HG03558 (cell line): ENCODE results near the gene KIF15.

Experiments
- ATAC-seq: cut with Tn5 transposase; IDR thresholded peaks from one replicate; pipeline ENCODE4 v1.9.1; 2021; ENCODE audit warnings: moderate number of reproducible peaks; ENCODE audit not compliant: unreplicated experiment; ENCODE audit errors: extremely low read depth

KIF15 gene

GRCh38 chr3:44877333-44877732 lies 115.7 kb downstream of the KIF15 start:
- ATAC-seq, result no peak

- ATAC-seq, result no peak
Measured at GRCh38 chr3:44880284-44880683, 118.7 kb downstream of the KIF15 start.

- ATAC-seq, result no peak
Measured at GRCh38 chr3:44883213-44883955, 121.8 kb downstream of the KIF15 start.

- ATAC-seq, result no peak
Measured at GRCh38 chr3:44883999-44884431, 122.4 kb downstream of the KIF15 start.

- ATAC-seq, result no peak
Measured at GRCh38 chr3:44885618-44886017, 124.0 kb downstream of the KIF15 start.

DNA sequence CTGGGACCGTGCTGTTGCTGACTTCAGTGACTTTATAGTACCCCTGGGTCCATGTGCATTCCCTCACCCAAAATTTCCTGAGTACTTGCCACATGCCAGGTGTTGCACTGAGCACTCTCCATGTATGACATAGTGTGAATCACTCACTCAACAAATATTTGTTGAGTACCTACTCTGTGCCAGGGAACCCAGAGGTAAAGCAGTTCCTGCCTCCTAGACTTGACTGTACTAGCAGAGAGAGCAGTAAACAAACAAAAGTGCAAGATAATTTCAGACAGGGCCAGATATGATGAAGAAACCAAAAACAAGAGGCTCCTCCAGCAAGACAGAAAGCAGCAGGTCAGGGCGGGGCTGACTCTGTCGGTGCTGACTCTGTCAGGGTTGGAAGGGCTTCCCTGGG lies 125.0 kb downstream of the KIF15 start:
- no peak for ATAC-seq

GRCh38 chr3:44887101-44887500 lies 125.5 kb downstream of the KIF15 start:
- ATAC-seq, result no peak

DNA sequence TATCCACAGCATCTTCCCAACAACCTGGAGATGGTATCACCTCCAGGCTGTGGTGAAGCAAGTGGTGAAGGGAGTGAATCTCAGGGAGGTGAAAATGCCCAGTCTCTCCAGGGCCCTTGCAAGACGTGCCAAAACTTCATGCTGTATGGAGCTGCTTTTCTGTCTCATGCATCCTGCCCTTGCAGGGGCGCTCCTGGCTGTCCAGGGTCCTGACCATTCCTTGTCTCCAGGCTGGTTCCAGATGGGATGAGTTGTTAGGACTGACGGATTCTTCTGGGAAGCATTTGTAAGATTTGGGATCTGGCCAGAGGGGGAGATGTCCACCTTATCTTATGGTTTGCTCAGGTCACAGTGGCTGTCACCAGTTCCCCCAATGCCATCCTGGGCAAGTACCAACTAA lies 128.7 kb downstream of the KIF15 start:
- ATAC-seq, result no peak

- no peak for ATAC-seq
Measured at GRCh38 chr3:44890852-44891251, 129.3 kb downstream of the KIF15 start.

- ATAC-seq, result no peak
Measured at GRCh38 chr3:44892689-44893088, 131.1 kb downstream of the KIF15 start.

- ATAC-seq, result no peak
Measured at GRCh38 chr3:44893097-44893496, 131.5 kb downstream of the KIF15 start.

DNA sequence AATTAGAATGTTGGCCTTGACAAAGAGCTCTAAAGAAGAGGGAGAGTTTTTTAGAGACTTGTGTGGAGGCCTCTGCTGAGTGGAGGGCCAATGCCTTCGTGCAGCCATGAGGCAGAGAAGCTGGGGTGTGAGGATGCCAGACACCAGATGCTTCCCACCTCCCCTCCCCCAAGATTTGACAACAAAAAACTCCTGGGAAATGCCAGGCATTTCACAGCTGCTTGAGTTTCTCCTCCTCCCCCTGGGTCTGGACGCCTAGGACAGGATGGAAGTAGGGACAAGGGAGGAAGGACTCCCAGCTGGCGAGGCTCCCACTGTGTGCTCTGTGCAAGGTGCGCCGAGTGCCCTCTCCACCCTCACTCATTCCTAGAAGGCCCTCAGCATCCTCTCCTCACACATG lies 132.9 kb downstream of the KIF15 start:
- no peak for ATAC-seq

DNA sequence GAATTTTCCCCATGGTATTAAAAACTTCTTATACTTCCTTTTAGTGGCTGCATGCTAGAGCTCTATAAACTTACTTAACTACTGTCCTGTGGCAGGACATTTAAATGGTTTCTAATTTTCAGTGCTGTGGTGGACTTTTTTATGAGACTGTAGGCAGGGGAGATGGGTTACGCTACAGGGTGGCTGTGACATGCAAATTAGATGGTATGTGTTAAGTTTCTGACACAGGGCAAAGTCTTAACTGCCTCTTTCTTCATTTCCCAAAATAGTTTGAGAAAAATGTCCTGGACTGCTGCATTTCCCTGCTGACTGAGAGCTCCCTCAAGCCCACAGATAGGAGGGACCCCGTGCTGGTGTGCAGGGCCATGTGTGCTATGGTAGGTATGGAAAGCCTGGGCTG lies 134.8 kb downstream of the KIF15 start:
- ATAC-seq, result no peak

- no peak for ATAC-seq
Measured at GRCh38 chr3:44899683-44900367, 138.2 kb downstream of the KIF15 start.

- no peak for ATAC-seq
Measured at GRCh38 chr3:44902628-44903027, 141.0 kb downstream of the KIF15 start.
